Left forelimb (tissue), 1 donor: ENCODE results near the gene APOBEC4.

Source experiments
- DNase-seq: peaks from one replicate; pipeline ENCODE4 v3.0.0-alpha.2; 2018; ENCODE audit warnings: low spot score

APOBEC4 gene

DNA sequence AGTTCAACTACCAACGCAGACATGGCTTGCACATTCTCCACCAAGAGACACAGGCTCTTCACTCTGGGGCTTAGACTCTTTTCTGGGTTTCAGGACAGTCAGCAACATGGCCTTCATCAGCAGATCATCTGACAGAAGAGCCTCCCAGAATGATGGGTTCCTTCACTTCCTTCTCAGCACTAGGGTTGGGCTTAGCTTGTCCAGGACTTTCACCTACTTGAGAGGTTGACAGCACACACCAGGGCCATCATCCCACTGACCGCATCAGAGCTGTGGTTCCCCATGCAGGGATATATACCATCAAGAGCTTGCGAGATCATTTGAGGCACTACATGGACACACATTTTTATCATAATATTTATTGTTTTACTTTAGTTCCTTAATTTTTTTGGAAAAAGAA is 52.5 kb downstream of the APOBEC4 start:
- DNase-seq, result no peak

DNA sequence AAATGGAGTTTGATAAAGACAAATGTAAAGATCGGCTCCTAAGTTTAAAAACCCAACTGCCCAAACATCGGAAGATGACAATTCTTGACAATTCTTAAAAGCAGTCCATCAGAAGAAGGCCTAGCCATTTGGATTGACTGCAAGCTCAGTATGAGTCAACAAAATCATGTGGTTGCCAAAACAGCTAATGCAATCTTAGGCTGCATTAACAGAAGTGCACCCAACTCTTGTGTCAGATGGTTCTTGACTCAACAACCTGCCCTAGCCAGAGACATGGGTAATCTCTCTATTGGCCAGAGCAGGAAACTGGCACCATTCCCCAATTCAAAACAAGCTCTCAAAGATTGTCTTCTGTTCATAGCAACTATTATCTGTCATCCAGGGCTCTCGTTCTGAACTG is 53.0 kb downstream of the APOBEC4 start:
- DNase-seq, result no peak

DNA sequence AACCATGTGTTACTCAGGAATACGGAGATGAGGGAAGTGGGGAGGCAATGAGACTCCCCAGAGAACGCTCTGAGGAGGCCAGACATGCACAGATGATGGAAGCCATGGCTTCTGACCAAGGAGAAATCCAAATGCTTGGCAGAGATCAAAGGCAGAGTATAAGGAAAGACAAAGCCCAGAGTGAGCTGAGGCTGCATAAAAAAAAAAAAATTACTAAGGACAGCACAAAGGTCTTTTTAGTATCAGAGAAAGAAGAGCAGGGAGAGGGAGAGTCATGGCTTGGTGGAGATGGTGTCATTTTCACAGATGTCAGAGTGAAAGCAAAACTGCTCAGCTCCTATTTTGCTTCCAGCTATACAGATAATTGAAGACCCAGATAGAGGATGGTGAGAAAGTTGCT is 54.7 kb downstream of the APOBEC4 start:
- DNase-seq, result no peak

DNA sequence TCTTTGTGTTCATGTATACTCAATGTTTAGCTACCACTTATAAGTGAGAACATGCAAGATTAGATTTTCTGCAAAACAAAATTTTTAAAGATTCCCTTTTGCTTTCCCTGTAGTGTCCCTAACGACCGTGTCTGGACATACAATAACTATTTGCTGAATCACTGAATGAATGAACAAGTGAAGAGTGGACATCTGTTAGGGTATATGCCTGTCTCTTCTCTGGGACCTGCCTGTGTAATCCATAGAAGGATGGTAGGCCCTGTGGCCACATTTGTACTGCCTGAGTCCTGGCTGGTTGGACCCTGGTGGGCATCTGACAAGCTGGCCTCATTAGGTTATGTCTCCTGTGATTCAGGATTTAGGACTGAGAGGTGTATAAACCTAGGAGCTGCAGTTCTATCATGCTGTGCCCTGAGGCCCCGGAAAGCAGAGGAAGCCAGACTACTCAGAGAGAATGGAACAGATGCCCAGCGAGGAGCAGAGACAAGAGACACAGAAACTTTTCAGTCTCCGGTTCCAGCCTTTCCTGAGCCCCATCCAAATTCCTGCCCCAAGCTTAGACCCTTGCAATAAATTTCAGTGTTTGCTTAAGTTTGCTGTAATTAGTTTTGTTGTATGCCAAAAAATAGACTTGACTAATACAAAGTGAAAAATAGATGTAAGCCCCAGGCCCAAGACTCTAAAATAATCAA is 55.3 kb downstream of the APOBEC4 start:
- DNase-seq, result no peak

DNA sequence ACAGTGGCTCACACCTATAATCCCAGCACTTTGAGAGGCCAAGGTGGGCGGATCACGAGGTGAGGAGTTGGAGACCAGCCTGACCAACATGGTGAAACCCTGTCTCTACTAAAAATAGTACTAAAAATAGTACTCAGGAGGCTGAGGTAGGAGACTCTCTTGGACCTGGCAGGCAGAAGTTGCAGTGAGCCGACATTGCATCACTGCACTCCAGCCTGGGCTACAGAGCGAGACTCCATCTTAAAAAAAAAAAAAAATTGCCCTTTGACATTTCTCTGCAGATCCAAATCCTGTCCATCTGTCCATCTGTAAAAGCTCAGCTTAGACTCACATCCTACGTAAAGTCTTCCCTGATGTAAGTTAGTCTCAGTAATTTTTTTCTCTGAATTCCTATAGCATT is 56.6 kb downstream of the APOBEC4 start:
- no peak for DNase-seq
